Liver (tissue), 9 donors: ENCODE measurements around the gene CST3. TPM values are rescaled to one million over a fixed set of nuclear protein-coding genes. Genes with fewer than 3 reads are reported as not detected.

ENCODE experiments used
- DNase-seq: peaks from one replicate; pipeline ENCODE4 v3.0.0-alpha.2; 2017; ENCODE audit warnings: low spot score
- H3K27ac ChIP-seq, 2 donors: one replicate each; pipeline ENCODE4 v1.7.0; 2013; ENCODE audit warnings: inconsistent platforms in 2 of 2, low read length in 2 of 2, control low read depth in 1 of 2, low read depth in 1 of 2, mild to moderate bottlenecking in 1 of 2
- H3K27me3 ChIP-seq, 4 donors: one replicate each; pipeline versions ENCODE4 v1.6.1 to v1.7.0; 2013; ENCODE audit warnings: low read length in 3 of 4, inconsistent platforms in 1 of 4, mild to moderate bottlenecking in 1 of 4, moderate library complexity in 1 of 4; ENCODE audit not compliant: control insufficient read depth in 4 of 4, insufficient read depth in 4 of 4
- H3K36me3 ChIP-seq, 4 donors: one replicate each; pipeline versions ENCODE4 v1.6.1 to v1.7.0; 2013; ENCODE audit warnings: low read length in 3 of 4, mild to moderate bottlenecking in 3 of 4, low read depth in 1 of 4, moderate library complexity in 1 of 4; ENCODE audit not compliant: control insufficient read depth in 4 of 4, insufficient read depth in 3 of 4
- H3K4me1 ChIP-seq, 4 donors: one replicate each; pipeline versions ENCODE4 v1.6.1 to v1.7.0; 2013; ENCODE audit warnings: low read length in 3 of 4, mild to moderate bottlenecking in 3 of 4, moderate library complexity in 1 of 4; ENCODE audit not compliant: control insufficient read depth in 4 of 4, insufficient read depth in 4 of 4
- H3K4me3 ChIP-seq, 3 donors: one replicate each; pipeline versions ENCODE4 v1.6.1 to v1.7.0; 2013; ENCODE audit warnings: low read length in 3 of 3, control low read depth in 1 of 3, low read depth in 1 of 3, mild to moderate bottlenecking in 1 of 3
- H3K9ac ChIP-seq, 2 donors: one replicate each; pipeline ENCODE4 v1.7.0; 2013; ENCODE audit warnings: low read length in 2 of 2, mild to moderate bottlenecking in 2 of 2, moderate library complexity in 2 of 2, control low read depth in 1 of 2, low read depth in 1 of 2
- H3K9me3 ChIP-seq, 4 donors: one replicate each; pipeline versions ENCODE4 v1.6.1 to v1.7.0; 2013; ENCODE audit warnings: low read length in 3 of 4; ENCODE audit not compliant: control insufficient read depth in 4 of 4
- EGR1 ChIP-seq, 2 donors: IDR thresholded peaks; 2 replicates each; pipeline ENCODE4 v1.6.1; 2016 to 2018; ENCODE audit warnings: antibody characterized with exemption in 2 of 2, low read depth in 2 of 2
- FOXA1 ChIP-seq: IDR thresholded peaks from 2 replicates; pipeline ENCODE4 v1.6.1; 2016; ENCODE audit warnings: antibody characterized with exemption
- FOXA2 ChIP-seq: IDR thresholded peaks from 2 replicates; pipeline ENCODE4 v1.6.1; 2016; ENCODE audit warnings: antibody characterized with exemption
- GABPA ChIP-seq, 2 donors: IDR thresholded peaks in 1 of 2; conservative IDR thresholded peaks in 1 of 2; 2 replicates each; pipeline ENCODE4 v1.6.1; 2016; ENCODE audit warnings: antibody characterized with exemption in 2 of 2, mild to moderate bottlenecking in 1 of 2, moderate library complexity in 1 of 2
- HNF4A ChIP-seq, 2 donors: conservative IDR thresholded peaks; 2 replicates each; pipeline ENCODE4 v1.6.1; 2016; ENCODE audit warnings: antibody characterized with exemption in 2 of 2, mild to moderate bottlenecking in 2 of 2
- HNF4G ChIP-seq: IDR thresholded peaks from 2 replicates; pipeline ENCODE4 v1.6.1; 2016; ENCODE audit warnings: antibody characterized with exemption
- JUND ChIP-seq, 2 donors: IDR thresholded peaks; 2 replicates each; pipeline ENCODE4 v1.6.1; 2016; ENCODE audit warnings: antibody characterized with exemption in 2 of 2
- NR2F2 ChIP-seq: IDR thresholded peaks from 2 replicates; pipeline ENCODE4 v1.6.1; 2016; ENCODE audit warnings: antibody characterized with exemption
- RAD21 ChIP-seq, 2 donors: IDR thresholded peaks; 2 replicates each; pipeline ENCODE4 v1.6.1; 2016; ENCODE audit warnings: antibody characterized with exemption in 2 of 2, mild to moderate bottlenecking in 2 of 2
- REST ChIP-seq: IDR thresholded peaks from 2 replicates; pipeline ENCODE4 v1.6.1; 2016; ENCODE audit warnings: antibody characterized with exemption, mild to moderate bottlenecking
- SP1 ChIP-seq: IDR thresholded peaks from 2 replicates; pipeline ENCODE4 v1.6.1; 2018; ENCODE audit warnings: antibody characterized with exemption, mild to moderate bottlenecking
- TAF1 ChIP-seq: conservative IDR thresholded peaks from 2 replicates; pipeline ENCODE4 v1.6.1; 2016; ENCODE audit warnings: antibody characterized with exemption, mild to moderate bottlenecking
- YY1 ChIP-seq: IDR thresholded peaks from 2 replicates; pipeline ENCODE4 v1.6.1; 2016; ENCODE audit warnings: antibody characterized with exemption, mild to moderate bottlenecking
- WGBS: extraction: QIAGEN DNeasy Blood & Tissue Kit; methylation state at CpG from one replicate; pipeline ENCODE4 v1.1.7; 2013; 5-methylcytosine and 5-hydroxymethylcytosine counted together
- polyA plus RNA-seq, 2 donors: library from polyadenylated mRNA; stranded (reverse) in 1 of 2; unstranded in 1 of 2; fragments of 200-250 nt in 1 of 2; fragments of >200 nt in 1 of 2; fragmentation: Nextera tagmentation in 1 of 2; extraction: Ambion mirVana in 1 of 2; gene quantifications; one replicate each; pipeline versions ENCODE4 v1.2.1 to v1.2.3, GENCODE V29; 2013 to 2015
- total RNA-seq, 2 donors: library from RNA; depleted of rRNA; stranded (reverse); fragments of >200 nt; gene quantifications; one replicate each; pipeline ENCODE4 v1.2.3, GENCODE V29; 2014
- TF ChIP-seq, protein P1 (sequence below): fragments of 150-350 bp; IDR thresholded peaks from 2 replicates; pipeline ENCODE4 v1.5.1; 2017; ENCODE audit warnings: improper control_type of control experiment, low read depth, low read length; ENCODE audit not compliant: missing input control
- TF ChIP-seq, protein P2 (sequence below): IDR thresholded peaks from 2 replicates; pipeline ENCODE4 v1.6.1; 2016; ENCODE audit warnings: antibody characterized with exemption
- TF ChIP-seq, protein P3 (sequence below): IDR thresholded peaks from 2 replicates; pipeline ENCODE4 v1.6.1; 2016; ENCODE audit warnings: antibody characterized with exemption
- TF ChIP-seq, protein P4 (sequence below): IDR thresholded peaks from 2 replicates; pipeline ENCODE4 v1.6.1; 2016; ENCODE audit warnings: antibody characterized with exemption
- donor health status: healthy.
- donor health status: healthy.
- donor health status: healthy.
- donor health status: healthy.
- donor health status: healthy.

The CST3 gene
- total and polyA plus RNA-seq, 4 donors, result 153 to 1,712 (median 513) TPM

DNA sequence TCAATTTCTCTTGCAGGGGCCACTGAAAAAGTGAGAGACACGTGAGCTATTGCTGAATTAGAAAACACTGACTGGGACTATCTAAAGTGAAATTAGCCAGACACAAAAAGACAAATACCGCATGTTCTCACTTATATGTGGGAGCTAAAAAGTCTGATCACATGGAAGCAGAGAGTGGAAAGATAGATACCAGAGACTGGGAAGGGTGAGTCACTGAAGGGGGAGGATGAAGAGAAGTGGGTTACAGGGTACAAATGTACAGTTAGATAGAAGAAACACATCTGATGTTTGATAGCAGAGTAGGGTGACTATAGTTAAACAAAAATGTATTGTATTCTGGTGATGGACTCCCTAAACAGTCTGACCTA lies 13.4 kb downstream of the CST3 start:
- TF ChIP-seq RAD21 (IDR thresholded peaks at IDR 0.05), result no peak
- TF ChIP-seq, protein P1, sequence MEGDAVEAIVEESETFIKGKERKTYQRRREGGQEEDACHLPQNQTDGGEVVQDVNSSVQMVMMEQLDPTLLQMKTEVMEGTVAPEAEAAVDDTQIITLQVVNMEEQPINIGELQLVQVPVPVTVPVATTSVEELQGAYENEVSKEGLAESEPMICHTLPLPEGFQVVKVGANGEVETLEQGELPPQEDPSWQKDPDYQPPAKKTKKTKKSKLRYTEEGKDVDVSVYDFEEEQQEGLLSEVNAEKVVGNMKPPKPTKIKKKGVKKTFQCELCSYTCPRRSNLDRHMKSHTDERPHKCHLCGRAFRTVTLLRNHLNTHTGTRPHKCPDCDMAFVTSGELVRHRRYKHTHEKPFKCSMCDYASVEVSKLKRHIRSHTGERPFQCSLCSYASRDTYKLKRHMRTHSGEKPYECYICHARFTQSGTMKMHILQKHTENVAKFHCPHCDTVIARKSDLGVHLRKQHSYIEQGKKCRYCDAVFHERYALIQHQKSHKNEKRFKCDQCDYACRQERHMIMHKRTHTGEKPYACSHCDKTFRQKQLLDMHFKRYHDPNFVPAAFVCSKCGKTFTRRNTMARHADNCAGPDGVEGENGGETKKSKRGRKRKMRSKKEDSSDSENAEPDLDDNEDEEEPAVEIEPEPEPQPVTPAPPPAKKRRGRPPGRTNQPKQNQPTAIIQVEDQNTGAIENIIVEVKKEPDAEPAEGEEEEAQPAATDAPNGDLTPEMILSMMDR, result no peak
- no peak for TF ChIP-seq NR2F2
- TF ChIP-seq, protein P2, sequence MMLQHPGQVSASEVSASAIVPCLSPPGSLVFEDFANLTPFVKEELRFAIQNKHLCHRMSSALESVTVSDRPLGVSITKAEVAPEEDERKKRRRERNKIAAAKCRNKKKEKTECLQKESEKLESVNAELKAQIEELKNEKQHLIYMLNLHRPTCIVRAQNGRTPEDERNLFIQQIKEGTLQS, result no peak
- TF ChIP-seq, protein P3, sequence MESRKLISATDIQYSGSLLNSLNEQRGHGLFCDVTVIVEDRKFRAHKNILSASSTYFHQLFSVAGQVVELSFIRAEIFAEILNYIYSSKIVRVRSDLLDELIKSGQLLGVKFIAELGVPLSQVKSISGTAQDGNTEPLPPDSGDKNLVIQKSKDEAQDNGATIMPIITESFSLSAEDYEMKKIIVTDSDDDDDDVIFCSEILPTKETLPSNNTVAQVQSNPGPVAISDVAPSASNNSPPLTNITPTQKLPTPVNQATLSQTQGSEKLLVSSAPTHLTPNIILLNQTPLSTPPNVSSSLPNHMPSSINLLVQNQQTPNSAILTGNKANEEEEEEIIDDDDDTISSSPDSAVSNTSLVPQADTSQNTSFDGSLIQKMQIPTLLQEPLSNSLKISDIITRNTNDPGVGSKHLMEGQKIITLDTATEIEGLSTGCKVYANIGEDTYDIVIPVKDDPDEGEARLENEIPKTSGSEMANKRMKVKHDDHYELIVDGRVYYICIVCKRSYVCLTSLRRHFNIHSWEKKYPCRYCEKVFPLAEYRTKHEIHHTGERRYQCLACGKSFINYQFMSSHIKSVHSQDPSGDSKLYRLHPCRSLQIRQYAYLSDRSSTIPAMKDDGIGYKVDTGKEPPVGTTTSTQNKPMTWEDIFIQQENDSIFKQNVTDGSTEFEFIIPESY, result no peak
- TF ChIP-seq HNF4A (conservative IDR thresholded peaks at IDR 0.05), result no peak
- TF ChIP-seq TAF1, result no peak
- no peak for TF ChIP-seq SP1
- no peak for TF ChIP-seq FOXA2
- no peak for TF ChIP-seq REST
- TF ChIP-seq FOXA1, result no peak
- no peak for TF ChIP-seq YY1
- no peaks in the 10 kb centered on the region for H3K27me3 ChIP-seq
- DNase-seq, result no peak
- no peak overlapping the region for H3K9ac ChIP-seq
- H3K4me3 ChIP-seq, result no peak overlapping the region
- no peaks in the 10 kb centered on the region for H3K36me3 ChIP-seq
- no peaks in the 10 kb centered on the region for H3K9me3 ChIP-seq
- H3K27ac ChIP-seq, result no peak overlapping the region
- WGBS, result 78% methylated on average over 2 of the region's 2 CpGs
- peaks cover 0 to 3% (median 0%) of the 10 kb centered on the region in 4 donors for H3K4me1 ChIP-seq

DNA sequence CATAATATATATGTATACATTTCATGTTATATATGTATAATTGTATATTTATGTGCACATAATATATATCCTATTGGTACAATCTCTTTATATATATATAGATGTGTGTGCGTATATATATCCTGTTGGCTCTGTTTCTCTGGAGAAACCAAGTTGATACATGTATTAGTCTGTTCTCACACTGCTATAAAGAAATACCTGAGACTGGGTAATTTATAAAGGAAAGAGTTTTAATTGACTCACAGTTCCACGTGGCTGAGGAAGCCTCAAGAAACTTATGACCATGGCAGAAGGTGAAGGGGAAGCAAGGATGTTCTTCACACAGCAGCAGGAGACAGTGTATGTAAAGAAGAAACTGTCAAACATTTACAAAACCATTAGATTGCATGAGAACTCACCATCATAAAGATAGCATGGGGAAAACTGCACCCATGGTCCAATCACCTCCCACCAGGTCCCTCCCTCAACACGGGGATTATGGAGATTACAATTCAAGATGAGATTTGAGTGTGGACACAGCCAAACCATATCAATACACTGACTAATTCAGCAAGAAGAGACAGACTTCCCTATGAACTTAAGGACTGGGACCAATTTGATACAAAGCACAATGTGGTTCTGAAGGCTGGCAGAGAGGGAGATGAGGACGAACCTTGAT lies 14.0 kb downstream of the CST3 start:
- 72% methylated on average over 4 of the region's 4 CpGs for WGBS
- Histone ChIP-seq H3K36me3 (no peaks in the 10 kb centered on the region), H3K4me3 (no peak overlapping the region), H3K27ac (no peak overlapping the region), H3K9ac (no peak overlapping the region), H3K27me3 (no peaks in the 10 kb centered on the region), H3K9me3 (no peaks in the 10 kb centered on the region), H3K4me1 (peaks cover 0 to 3% (median 0%) of the 10 kb centered on the region in 4 donors)
- no peak for DNase-seq
- TF ChIP-seq RAD21 (IDR thresholded peaks at IDR 0.05) (no peak), SP1 (no peak), EGR1 (IDR thresholded peaks at IDR 0.05; ENCODE audit: low read depth in 2 of 2) (no peak), HNF4A (conservative IDR thresholded peaks at IDR 0.05) (no peak), NR2F2 (no peak), GABPA (IDR thresholded peaks at IDR 0.05 in 1 of 2, conservative IDR thresholded peaks at IDR 0.05 in 1 of 2) (no peak), TAF1 (no peak), HNF4G (no peak), YY1 (no peak), JUND (IDR thresholded peaks at IDR 0.05) (no peak), FOXA1 (no peak), FOXA2 (no peak)
- TF ChIP-seq, protein P1, result no peak
- TF ChIP-seq, protein P2, result no peak
- TF ChIP-seq, protein P4, sequence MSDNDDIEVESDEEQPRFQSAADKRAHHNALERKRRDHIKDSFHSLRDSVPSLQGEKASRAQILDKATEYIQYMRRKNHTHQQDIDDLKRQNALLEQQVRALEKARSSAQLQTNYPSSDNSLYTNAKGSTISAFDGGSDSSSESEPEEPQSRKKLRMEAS, result no peak
- TF ChIP-seq, protein P3, result no peak
